Keratinocyte (primary cell): ENCODE results near the gene PCBD1. TPM values are rescaled to one million over a fixed set of nuclear protein-coding genes. Genes with fewer than 3 reads are reported as not detected.
A peak's percentile ranks its signal among the peaks of the same experiment; 100 is the strongest.

Source experiments
- DNase-seq: peaks from one replicate; pipeline ENCODE4 v3.0.0-alpha.2; 2011; ENCODE audit warnings: low read depth, missing footprints, low spot score
- FAIRE-seq: peaks from 2 replicates; lab custom pipeline; 2011; peaks lifted over from hg19 to GRCh38; lab: Jason Lieb, UNC
- H2AFZ ChIP-seq: 2 replicates; pipeline ENCODE4 v1.6.0; 2012; ENCODE audit warnings: low read length, control low read depth, inconsistent platforms; ENCODE audit not compliant: control insufficient read depth
- H3K27ac ChIP-seq: 2 replicates; pipeline ENCODE4 v1.5.1; 2011; ENCODE audit warnings: low read length; ENCODE audit not compliant: control insufficient read depth, insufficient read depth
- H3K27me3 ChIP-seq: 3 replicates; pipeline ENCODE4 v1.6.0; 2011; ENCODE audit warnings: low read length; ENCODE audit not compliant: control insufficient read depth, insufficient read depth; ENCODE audit errors: extremely low read depth
- H3K36me3 ChIP-seq, 2 experiments: 2 replicates in 1 of 2; 3 replicates in 1 of 2; pipeline ENCODE4 v1.5.1; 2011; ENCODE audit warnings: low read length in 2 of 2, mild to moderate bottlenecking in 1 of 2; ENCODE audit not compliant: control insufficient read depth in 2 of 2, insufficient read depth in 2 of 2; ENCODE audit errors: extremely low read depth in 1 of 2
- H3K4me1 ChIP-seq: 3 replicates; pipeline ENCODE4 v1.5.1; 2011; ENCODE audit warnings: low read length; ENCODE audit not compliant: control insufficient read depth, insufficient read depth; ENCODE audit errors: extremely low read depth
- H3K4me2 ChIP-seq: 3 replicates; pipeline ENCODE4 v1.6.0; 2011; ENCODE audit warnings: low read depth, low read length; ENCODE audit not compliant: control insufficient read depth, insufficient read depth; ENCODE audit errors: extremely low read depth
- H3K4me3 ChIP-seq, 3 experiments: fragments of 200-600 bp in 1 of 3; sonication (generic) in 1 of 3; 2 replicates in 2 of 3; 3 replicates in 1 of 3; pipeline ENCODE4 v1.5.1; 2011 to 2016; ENCODE audit warnings: low read length in 3 of 3, mild to moderate bottlenecking in 3 of 3, control low read depth in 2 of 3, inconsistent platforms in 1 of 3, low read depth in 1 of 3, mixed read lengths in 1 of 3, mixed run types in 1 of 3, moderate library complexity in 1 of 3; ENCODE audit not compliant: control insufficient read depth in 2 of 3, insufficient read depth in 2 of 3; ENCODE audit errors: extremely low read depth in 1 of 3
- H3K79me2 ChIP-seq: 2 replicates; pipeline ENCODE4 v1.6.0; 2012; ENCODE audit warnings: low read length; ENCODE audit not compliant: control insufficient read depth, insufficient read depth
- H3K9ac ChIP-seq: 3 replicates; pipeline ENCODE4 v1.6.0; 2011; ENCODE audit warnings: low read length; ENCODE audit not compliant: control insufficient read depth, insufficient read depth; ENCODE audit errors: extremely low read depth
- H3K9me1 ChIP-seq: 3 replicates; pipeline ENCODE4 v1.6.0; 2011; ENCODE audit warnings: low read length; ENCODE audit not compliant: control insufficient read depth, insufficient read depth; ENCODE audit errors: extremely low read depth
- H3K9me3 ChIP-seq: 2 replicates; pipeline ENCODE4 v1.5.1; 2012; ENCODE audit warnings: low read depth, low read length; ENCODE audit not compliant: control insufficient read depth
- H4K20me1 ChIP-seq: 3 replicates; pipeline ENCODE4 v1.6.0; 2011; ENCODE audit warnings: low read length; ENCODE audit not compliant: control insufficient read depth, insufficient read depth; ENCODE audit errors: extremely low read depth
- CTCF ChIP-seq, 3 experiments: IDR thresholded peaks in 1 of 3; conservative IDR thresholded peaks in 1 of 3; optimal IDR thresholded peaks in 1 of 3; 2 replicates in 2 of 3; 3 replicates in 1 of 3; pipeline versions ENCODE3 to v1.5.1; 2011; ENCODE audit warnings: low read length in 3 of 3, mild to moderate bottlenecking in 3 of 3, moderate library complexity in 2 of 3, control low read depth in 1 of 3, inconsistent platforms in 1 of 3; ENCODE audit not compliant: insufficient read depth in 2 of 3; ENCODE audit errors: extremely low read depth in 1 of 3
- EZH2 ChIP-seq: IDR thresholded peaks from one replicate; pipeline ENCODE4 v1.6.1; 2012; ENCODE audit warnings: inconsistent platforms, mild to moderate bottlenecking, low read length, moderate library complexity
- dilution Hi-C: fragments of 300-500 bp; cut with MboI; formaldehyde crosslinking; loops from one replicate; pipeline ENCODE4 v1.7.0; 2020; ENCODE audit warnings: low sequenced_read_pairs; ENCODE audit not compliant: extremely low pct_ligation_motif_present
- polyA plus RNA-seq, 5 experiments: library from polyadenylated mRNA; depleted of rRNA in 3 of 5; stranded (reverse) in 3 of 5; stranded (forward) in 1 of 5; unstranded in 1 of 5; fragments of >200 nt; gene quantifications; 1 replicate in 1 of 5; 2 replicates in 3 of 5; 3 replicates in 1 of 5; pipeline versions ENCODE4 v1.2.1 to v1.2.3, GENCODE V29; 2011 to 2012; ENCODE audit warnings: missing spikeins in 2 of 5, low read depth in 1 of 5, low replicate concordance in 1 of 5

The PCBD1 gene
- polyA plus RNA-seq, 1 donor (not counting 4 experiments of a cell fraction or from before 2014, with no cell fraction given), result 41.5 TPM

- H3K4me3 ChIP-seq, result no peak overlapping the region
- no peaks in the 10 kb centered on the region for H3K9me3 ChIP-seq
- no peak for FAIRE-seq
Measured at GRCh38 chr10:70889291-70889690, 926 bp upstream of the PCBD1 start.

GRCh38 chr10:70886921-70887665 lies 1.3 kb downstream of the PCBD1 start:
- H3K27ac ChIP-seq, result no peak overlapping the region
- no peak for TF ChIP-seq CTCF (optimal IDR thresholded peaks at IDR 0.05 in 1 of 3, IDR thresholded peaks at IDR 0.05 in 1 of 3, conservative IDR thresholded peaks at IDR 0.05 in 1 of 3; ENCODE audit: extremely low read depth in 1 of 3, insufficient read depth in 2 of 3, low read length in 3 of 3)
- TF ChIP-seq EZH2, result no peak
- H3K4me3 ChIP-seq, result peak overlapping the region in 2 of 3 experiments; percentile 55 to 69
- H3K4me2 ChIP-seq, result peak overlapping the region; percentile 70
- H4K20me1 ChIP-seq, result no peaks in the 10 kb centered on the region
- peaks cover 5 to 16% of the 10 kb centered on the region in 2 experiments for H3K36me3 ChIP-seq
- no peaks in the 10 kb centered on the region for H3K79me2 ChIP-seq
- H3K9ac ChIP-seq, result peak overlapping the region; percentile 74
- H3K9me3 ChIP-seq, result no peaks in the 10 kb centered on the region
- H3K27me3 ChIP-seq, result no peaks in the 10 kb centered on the region
- H2AFZ ChIP-seq, result no peak overlapping the region
- FAIRE-seq (no peak), DNase-seq (no peak)
- H3K4me1 ChIP-seq, result peaks cover 9% of the 10 kb centered on the region
- H3K9me1 ChIP-seq, result no peaks in the 10 kb centered on the region
- dilution Hi-C loops, result no loop called here

More at GRCh38 chr10:70889291-70889690, 926 bp upstream of the PCBD1 start:
- no peaks in the 10 kb centered on the region for H3K27me3 ChIP-seq
- H4K20me1 ChIP-seq, result no peaks in the 10 kb centered on the region
- no peak for DNase-seq
- no peaks in the 10 kb centered on the region for H3K79me2 ChIP-seq
- H3K27ac ChIP-seq, result no peak overlapping the region
- no peak overlapping the region for H3K9ac ChIP-seq
- peaks cover 9% of the 10 kb centered on the region for H3K4me1 ChIP-seq
- TF ChIP-seq EZH2 (no peak), CTCF (optimal IDR thresholded peaks at IDR 0.05 in 1 of 3, IDR thresholded peaks at IDR 0.05 in 1 of 3, conservative IDR thresholded peaks at IDR 0.05 in 1 of 3; ENCODE audit: extremely low read depth in 1 of 3, insufficient read depth in 2 of 3, low read length in 3 of 3) (no peak)
- no peak overlapping the region for H3K4me2 ChIP-seq
- peaks cover 0 to 10% of the 10 kb centered on the region in 2 experiments for H3K36me3 ChIP-seq
- dilution Hi-C loops, result no loop called here
- H2AFZ ChIP-seq, result no peak overlapping the region
- no peaks in the 10 kb centered on the region for H3K9me1 ChIP-seq
